SIG-M5 treated with dmso at 0.1 percent for 504 hours (cell line): Measurements from ENCODE around the gene TNRC6C.
"Not testable (repeated sequence)": the region's sequence is repeated elsewhere in the genome, so short reads cannot be mapped to it uniquely, and the experiment has no call there.

Source experiments
- DNase-seq: peaks from one replicate; lab custom pipeline; 2025; ENCODE audit not compliant: unreplicated experiment; lab: John Stamatoyannopoulos, UW

TNRC6C gene

DNA sequence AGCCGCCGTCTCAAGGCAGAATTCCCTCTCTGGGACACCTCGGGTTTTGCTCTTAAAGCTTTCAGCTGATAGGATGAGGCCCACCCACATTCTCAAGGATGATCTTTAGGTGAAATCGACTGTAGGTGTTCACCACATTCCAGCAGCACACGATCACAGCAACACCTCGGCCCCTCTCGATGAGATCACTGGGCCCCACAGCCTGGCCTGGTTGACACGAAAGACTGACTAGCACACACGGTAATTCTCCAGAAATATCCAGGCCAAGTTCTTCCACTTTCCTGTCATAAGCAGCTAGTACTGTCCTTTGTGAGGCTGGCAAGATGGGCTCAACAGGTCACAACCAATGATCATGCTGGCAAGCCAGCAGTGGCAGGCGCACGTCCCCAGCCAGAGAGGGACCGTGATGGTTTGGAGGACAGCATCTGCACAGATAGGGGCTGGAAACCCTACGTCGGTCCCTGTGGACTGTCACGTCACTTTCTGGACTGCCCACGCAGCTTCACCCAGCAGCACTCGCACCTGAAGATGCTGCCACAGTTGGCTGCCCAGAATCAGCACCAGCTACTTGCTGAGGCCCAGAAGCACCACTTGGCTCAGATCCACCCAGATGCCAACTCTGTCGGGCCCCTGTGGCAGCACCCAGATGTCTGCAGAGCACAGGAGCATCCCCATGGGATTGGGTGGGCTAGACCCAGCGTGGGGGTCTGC lies 152.7 kb downstream of the TNRC6C start:
- no peak for DNase-seq

DNA sequence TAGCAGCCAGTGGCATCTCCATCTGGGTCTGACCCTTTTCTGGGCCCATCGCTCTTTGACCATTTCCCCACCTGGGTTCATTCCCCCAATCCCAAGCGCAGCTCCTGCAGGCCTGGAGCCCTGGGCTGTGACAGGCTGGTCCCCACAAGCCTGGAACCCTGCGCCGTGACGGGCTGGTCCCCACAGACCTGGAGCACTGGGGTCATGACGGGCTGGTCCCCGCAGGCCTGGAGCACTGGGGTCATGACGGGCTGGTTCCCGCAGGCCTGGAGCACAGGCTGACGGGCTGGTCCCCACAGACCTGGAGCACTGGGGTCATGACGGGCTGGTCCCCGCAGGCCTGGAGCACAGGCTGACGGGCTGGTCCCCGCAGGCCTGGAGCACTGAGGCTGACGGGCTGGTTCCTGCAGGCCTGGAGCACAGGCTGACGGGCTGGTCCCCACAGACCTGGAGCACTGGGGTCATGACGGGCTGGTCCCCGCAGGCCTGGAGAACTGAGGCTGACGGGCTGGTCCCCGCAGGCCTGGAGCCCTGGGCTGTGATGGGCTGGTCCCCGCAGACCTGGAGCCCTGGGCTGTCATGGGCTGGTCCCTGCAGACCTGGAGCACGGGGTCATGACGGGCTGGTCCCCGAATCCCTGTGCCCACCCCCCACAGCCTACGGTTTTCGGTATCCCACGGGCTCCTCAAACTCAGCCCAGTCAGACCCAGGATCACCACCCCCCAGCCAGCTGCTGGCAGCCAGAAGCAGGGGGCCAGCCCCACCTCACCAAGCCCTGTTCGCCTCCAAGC lies 153.4 kb downstream of the TNRC6C start:
- no peak for DNase-seq

DNA sequence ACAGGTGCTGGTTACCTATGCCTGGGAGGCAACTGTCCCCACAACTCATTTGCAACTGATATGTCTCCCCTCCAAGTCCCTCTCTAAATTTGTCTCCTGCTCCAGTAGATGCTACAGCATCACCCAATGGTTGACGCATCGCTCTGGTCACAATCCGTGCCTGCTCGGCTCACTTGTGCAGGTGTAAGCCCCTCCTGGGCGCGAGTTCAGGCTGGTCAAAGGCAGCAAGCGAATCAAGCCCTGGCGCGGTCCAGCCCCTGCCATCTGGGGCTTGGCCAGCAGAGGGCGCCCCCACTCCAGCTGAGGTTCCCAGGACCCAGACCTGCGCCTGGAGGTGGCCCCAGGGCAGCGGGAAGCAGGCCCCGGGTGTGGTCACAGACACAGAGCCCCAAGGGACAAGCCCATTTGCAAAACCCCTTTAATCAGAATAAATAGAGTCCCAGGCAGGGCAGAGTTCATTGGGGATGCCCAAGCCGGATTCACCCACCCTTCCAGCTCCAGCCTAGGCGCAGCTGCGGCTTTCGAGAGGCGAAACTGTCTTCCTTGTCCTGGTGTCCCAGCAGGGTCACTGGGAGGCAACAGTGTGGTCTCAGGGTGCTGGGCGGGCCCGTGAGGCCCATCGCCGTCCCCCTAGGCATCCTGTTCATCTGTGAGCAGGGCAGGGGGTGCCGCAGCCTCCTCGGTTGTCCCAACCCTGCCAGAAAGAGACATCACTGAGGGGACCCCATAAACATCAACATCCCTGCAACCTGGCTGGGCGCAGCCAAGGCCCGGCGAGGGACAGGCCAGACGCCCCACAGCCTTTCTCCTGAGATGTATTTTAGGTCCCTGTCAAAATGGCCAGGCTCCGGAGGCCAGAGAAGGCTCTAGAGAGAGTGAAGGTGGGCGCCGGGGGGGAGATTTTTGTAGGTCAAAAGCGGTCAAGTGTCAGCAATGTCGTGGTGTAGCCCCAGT lies 154.3 kb downstream of the TNRC6C start:
- peak; percentile 56 for DNase-seq

DNA sequence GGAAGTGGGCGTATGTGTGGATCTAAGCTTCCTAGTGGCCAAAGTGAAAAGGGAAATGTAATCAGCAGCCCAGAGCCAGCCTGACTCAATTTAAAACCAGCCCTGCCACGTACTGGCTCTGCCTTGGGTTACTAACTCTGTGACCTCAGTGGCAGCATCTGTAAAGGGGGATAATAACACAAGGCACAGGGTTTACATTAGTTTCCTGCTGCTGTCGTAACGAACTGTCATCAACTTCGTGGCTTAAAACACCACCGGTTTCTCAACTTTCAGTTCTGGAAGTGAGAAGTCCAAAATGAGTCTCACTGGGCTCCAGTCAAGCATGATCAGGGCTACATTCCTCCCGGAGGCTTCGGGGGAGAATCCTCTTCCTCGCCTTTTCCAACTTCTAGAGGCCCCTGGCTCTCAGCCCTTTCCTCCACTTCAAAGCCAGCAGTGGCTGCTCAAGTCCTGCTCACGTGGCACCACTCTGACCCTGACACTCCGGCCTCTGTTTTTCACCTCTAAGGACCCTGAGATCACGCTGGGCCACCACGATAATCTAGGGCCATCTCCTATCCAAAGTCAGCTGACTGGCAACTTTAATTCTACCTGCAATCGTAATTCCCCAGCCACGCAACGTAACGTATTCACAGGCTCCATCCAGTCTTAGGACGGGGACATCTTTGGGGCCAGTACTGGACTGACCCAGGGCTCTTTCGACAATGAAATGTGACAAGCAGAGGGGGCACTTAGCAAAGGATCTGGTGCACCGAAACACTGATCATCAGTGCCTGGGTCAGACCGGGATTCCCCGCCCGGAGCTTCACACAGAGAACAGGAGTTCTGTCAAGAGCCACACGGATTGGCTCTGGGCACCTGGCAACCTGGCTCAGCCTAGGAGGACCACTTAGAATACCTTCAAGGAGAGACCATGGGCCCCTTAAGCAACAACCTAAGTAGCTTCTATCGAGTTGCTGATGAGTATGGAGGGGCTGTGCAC lies 155.6 kb downstream of the TNRC6C start:
- peak; percentile 28 for DNase-seq

DNA sequence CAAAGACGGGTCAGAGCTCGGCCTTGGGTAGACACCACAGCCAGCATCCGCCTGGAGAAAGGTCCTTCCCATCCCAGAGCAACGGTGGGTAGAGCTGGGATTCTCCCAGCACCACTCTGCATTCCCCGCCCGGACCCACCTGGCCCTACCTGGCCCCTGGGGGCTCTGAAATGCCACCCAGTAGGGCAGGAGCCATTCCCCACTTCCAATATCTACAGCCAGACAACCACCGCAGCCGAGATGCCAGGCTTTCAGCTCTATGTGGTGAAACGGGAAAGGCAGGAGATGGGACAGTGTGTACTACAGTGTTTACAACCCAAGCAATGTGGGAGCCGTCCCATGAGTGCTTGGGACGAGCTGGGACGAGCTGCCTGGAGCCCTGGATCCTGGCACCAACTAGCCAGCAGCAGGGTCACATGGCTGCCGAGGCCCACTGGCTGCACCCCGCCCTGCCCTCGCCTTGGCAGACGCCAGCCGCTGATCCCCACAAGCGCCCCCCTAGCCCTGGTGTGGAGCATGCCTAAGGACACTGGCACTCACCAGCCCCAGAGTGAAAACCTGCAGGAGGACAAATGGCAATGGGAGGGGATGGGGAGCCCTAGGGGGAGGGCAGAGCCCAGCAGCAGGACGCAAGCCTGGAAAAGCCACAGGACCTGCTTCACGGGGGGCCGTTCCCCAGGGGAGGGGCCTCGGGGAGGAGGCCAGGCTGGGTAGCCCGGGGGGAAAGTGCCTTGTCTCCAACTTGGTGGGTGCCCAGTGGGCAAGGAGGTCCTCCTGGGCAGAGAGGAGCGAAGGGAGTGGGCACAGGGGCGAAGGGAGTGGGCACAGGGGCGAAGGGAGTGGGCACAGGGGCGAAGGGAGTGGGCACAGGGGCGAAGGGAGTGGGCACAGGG lies 156.6 kb downstream of the TNRC6C start:
- no peak for DNase-seq

DNA sequence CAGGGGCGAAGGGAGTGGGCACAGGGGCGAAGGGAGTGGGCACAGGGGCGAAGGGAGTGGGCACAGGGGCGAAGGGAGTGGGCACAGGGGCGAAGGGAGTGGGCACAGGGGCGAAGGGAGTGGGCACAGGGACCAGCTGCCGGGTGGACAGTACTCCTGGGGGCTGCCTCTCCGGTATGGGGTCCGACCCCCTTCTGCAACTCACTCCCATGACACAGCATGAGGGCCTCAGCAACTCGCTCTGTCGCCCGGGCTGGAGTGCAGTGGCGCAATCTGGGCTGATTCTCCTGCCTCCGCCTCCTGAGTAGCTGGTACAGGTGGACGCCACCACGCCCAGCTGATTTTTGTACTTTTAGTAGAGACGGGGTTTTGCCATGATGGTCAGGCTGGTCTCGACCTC lies 157.3 kb downstream of the TNRC6C start:
- not testable (repeated sequence) for DNase-seq

DNA sequence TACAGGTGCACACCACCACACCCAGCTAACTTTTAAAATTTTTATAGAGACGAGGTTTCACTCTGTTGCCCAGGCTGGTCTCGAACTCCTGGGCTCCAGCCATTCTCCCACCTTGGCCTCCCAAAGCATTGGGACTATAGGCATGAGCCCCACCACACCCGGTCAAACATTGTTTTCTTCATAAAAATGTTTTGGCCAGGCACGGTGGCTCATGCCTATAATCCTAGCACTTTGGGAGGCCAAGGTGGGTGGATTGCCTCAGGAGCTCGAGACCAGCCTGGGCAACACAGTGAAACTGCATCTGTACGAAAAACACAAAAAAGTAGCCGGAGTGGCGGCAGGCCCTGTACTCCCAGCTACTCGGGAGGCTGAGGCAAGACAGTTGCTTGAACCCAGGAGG lies 157.9 kb downstream of the TNRC6C start:
- DNase-seq, result no peak

DNA sequence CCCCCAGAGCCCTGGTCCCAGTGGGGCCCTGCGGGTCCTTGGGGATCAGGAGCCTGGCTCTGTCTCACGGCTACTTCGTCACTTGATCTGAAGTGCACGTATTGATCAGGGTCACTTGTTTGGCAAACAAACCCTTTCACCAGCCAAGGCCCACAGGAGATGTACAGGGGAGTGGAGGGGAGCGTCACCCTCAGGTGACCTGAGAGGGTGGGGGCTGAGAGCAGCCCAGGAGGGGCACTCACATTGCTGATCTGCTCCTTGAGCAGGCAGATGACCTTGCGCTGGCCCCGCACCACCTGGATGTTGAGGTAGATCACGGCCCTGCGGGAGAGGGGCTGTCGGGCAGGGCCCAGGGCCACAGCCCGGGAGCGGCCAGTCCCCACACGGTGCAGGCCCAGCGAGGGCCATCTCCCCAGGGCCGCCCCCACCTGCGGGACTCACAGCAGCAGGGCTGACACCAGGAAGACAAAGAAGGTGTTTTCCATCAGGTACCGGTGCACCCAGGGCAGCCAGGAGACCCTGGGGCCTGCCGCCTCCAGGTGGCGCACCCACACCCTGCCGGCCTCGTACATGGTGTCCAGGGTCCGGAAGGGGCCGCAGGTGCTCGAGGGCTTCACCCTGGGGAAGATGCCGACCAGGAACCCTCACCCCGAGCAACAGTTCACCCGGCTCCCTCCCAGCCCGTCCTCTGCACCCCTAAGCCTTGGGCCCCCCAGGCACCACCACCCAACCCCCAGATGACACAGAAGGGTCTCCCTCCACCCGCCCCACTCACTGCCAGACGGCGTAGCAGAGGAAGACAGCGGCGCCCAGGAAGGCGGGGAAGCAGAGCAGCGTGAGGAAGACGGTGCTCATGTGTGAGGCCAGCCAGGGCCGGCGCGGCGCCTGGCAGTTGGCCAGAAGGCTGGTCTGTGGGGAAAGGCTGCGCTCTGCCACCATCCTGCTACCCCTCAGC lies 158.8 kb downstream of the TNRC6C start:
- DNase-seq, result no peak

DNA sequence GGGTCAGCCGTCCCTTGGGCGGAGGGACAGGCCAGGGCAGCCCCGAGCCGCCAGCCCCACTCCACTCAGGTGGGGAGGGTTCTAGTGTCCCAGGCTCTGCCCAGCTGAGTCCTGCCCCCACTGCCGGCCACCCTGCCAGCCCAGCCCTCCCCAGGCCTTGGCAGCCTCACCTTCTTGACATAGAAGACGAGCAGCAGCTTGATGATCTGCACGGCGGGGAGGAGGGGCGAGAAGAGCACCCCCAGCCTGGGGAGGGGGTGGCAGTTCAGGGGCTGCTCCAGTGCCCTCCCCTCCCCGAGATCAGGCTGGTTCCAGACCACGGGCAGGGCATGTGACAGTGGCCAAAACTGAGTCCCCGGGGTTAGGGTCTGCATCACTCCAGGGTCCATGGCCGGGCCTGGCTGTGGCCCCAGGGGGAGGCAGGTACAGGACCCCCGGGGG lies 160.3 kb downstream of the TNRC6C start:
- no peak for DNase-seq

DNA sequence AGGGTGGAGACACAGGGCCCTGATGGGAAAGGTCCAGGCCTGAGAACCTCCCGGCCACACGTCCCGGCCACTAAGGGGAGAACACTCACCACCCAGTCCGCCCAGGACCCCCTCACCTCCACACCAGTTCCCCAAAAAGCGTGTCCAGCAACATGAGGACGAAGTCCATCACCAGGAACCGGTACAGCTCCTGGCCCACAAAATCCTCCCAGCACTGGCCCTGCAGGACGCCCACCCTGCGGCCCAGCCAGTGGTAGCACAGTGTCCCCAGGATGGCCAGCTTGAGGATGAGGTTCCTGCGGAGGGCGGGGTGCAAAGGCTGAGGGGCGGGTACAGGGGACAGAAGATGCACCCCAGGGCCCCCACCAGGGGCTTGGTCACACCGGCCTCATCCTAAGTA lies 162.0 kb downstream of the TNRC6C start:
- no peak for DNase-seq

DNA sequence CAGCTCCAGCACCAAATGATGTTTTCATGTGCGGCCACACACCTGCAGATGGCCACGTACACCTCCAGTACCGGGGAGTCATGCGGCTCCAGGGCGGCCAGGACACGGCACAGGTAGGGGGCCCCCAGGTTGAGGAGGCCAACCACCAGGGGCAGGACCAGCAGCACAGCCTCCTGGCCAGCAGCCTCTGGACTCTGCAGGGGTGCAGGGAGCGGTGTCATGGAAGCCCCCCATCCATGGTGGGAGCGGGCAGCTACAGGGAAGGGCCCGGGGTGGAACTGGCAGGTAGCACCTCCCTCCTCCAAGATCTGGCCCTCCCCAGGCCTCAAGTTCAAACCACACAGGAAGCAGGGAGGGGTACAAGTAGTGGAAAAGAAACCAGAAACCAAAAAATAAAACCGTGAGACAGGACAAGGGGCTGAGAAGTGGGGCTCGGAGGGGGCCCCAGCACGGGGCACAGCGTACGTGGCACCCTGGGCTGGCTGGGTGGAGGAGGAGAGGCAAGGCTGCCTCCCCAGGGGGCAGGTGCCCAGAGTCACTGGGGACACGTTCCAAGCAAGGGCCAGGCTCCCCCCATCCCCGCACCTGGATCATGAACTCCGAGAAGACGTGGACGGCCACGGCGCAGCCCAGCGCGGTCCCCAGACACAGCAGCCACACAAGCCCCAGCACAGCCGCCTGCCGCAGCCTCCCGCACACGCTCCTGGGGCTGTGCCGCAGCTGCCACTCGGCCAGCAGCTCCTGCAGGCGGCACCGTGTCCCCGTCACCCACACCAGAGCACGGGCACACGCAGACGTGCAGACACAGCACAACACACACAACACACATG lies 162.7 kb downstream of the TNRC6C start:
- DNase-seq, result no peak

DNA sequence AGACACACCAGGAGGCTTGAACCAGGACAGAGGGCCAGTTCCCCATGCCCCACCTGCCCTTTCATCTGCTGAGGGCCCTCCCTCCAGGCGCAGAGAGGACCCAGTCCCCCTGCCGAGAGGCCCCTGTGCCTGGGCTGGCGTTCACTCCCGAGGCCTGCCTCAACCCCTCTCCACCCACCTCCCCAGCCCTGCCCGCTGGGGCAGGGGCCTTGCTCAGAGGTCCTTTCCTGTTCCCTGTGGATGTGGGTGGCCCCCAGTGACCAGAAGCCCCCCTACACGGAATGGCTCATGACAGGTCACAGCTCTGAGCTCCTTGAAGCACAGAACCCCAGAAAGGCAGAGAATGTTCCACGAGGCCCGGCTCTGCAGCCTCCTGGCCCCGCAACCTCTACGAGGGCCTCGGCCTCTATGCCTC lies 163.3 kb downstream of the TNRC6C start:
- DNase-seq, result no peak

DNA sequence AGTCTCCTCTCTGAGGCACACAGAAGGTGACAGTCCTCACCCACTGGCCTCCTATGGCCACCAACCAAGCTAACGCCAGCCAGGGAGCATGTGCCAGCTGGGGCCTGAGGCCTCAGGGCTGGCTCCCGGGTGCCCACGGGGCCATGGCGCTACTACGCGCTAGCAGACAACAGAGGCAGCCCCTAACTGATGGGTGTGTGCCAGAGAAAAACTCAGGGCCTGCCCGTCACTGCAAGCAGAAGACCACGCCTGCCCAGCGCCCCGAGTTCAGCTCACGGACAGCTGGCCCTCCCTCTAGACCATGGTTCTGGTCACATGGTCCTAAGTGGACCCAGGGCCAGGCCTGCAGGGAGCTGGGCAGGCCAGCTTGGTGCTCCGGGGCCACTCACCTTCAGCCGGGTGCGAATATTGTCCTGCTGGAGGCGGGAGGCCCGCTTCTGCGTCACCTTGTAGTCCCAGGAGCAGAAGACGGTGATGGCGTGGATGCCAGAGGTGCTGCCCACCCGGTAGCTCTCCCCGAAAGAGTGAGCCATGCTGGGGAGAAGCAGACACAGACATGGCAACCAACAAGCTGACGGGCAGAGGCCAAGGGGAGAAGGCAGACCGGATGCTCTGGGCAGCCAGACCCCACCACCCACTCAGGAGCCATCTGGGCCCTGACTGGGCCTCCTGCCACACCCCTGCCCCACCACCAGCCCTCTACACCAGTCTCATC lies 163.9 kb downstream of the TNRC6C start:
- no peak for DNase-seq

DNA sequence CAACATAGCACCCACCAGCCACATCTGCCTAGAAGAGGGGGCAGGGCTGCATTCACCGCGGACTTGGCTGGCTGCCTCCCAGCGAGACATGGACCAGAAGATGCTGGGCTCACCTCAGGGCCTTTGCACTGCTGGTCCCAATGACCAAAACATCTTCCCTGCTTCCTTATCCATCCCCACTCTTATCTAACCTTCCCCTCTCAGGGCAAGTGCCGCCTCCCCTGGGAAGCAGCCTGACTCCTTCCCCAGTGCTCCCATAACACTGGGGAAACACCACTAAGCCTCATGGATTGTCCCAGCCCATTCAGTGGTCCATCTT lies 164.4 kb downstream of the TNRC6C start:
- DNase-seq, result no peak

DNA sequence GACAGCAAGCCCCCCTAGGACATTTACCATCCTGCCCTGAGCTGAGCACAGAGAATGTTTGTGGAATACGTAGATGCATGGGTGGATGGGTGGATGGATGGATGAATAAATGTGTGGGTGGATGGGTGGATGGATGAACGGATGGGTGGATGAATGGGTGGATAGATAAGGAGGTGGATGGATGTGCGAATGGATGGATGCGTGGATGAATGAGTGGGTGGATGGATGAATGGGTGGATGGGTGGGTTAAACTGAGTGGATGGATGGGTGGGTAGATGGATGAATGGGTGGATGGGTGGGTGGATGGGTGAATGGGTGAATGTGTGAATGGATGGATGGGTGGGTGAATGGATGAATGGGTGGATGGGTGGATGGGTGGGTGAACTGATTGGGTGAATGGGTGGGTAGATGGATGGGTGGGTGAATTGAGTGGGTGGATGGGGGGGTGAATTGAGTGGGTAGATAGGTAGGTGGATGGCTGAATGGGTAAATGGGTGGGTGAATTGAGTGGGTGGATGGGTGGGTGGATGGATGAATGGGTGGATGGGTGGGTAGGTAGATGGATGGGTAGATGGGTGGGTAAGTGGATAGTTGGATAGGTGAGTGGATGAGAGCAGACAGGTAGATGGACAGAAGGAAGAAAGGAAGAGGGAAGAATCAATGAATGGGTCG lies 164.9 kb downstream of the TNRC6C start:
- no peak for DNase-seq
